ENCODE measurements around the gene DYDC1.

DNA sequence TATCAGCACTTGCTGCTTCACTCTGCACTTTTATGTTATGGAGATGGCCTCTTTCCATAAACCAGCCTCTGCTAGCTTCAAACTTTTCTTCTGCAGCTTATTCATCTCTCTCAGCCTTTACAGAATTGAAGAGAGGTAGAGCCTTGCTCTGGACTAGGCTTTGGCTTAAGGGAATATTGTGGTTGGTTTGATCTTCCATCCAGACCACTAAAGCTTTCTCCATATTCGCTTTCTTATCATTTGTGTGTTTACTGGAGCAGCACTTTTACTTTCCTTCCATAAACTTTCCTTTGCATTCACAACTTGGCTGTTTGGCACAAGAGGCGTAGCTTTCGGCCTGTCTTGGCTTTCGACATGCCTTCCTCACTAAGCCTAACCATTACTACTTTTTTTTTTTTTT is 23.6 kb upstream of the DYDC1 start:
- TF ChIP-seq, protein P1, sequence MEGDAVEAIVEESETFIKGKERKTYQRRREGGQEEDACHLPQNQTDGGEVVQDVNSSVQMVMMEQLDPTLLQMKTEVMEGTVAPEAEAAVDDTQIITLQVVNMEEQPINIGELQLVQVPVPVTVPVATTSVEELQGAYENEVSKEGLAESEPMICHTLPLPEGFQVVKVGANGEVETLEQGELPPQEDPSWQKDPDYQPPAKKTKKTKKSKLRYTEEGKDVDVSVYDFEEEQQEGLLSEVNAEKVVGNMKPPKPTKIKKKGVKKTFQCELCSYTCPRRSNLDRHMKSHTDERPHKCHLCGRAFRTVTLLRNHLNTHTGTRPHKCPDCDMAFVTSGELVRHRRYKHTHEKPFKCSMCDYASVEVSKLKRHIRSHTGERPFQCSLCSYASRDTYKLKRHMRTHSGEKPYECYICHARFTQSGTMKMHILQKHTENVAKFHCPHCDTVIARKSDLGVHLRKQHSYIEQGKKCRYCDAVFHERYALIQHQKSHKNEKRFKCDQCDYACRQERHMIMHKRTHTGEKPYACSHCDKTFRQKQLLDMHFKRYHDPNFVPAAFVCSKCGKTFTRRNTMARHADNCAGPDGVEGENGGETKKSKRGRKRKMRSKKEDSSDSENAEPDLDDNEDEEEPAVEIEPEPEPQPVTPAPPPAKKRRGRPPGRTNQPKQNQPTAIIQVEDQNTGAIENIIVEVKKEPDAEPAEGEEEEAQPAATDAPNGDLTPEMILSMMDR (IDR thresholded peaks at IDR 0.05), result no peak
- TF ChIP-seq POLR2A (IDR thresholded peaks at IDR 0.05), result no peak
- TF ChIP-seq POLR2AphosphoS5 (IDR thresholded peaks at IDR 0.05), result no peak

Data from breast epithelium (tissue), 3 donors.